Measurements from ENCODE around the gene CDYL2.
"Not testable (repeated sequence)": the region's sequence is repeated elsewhere in the genome, so short reads cannot be mapped to it uniquely, and the experiment has no call there.

CDYL2 gene

DNA sequence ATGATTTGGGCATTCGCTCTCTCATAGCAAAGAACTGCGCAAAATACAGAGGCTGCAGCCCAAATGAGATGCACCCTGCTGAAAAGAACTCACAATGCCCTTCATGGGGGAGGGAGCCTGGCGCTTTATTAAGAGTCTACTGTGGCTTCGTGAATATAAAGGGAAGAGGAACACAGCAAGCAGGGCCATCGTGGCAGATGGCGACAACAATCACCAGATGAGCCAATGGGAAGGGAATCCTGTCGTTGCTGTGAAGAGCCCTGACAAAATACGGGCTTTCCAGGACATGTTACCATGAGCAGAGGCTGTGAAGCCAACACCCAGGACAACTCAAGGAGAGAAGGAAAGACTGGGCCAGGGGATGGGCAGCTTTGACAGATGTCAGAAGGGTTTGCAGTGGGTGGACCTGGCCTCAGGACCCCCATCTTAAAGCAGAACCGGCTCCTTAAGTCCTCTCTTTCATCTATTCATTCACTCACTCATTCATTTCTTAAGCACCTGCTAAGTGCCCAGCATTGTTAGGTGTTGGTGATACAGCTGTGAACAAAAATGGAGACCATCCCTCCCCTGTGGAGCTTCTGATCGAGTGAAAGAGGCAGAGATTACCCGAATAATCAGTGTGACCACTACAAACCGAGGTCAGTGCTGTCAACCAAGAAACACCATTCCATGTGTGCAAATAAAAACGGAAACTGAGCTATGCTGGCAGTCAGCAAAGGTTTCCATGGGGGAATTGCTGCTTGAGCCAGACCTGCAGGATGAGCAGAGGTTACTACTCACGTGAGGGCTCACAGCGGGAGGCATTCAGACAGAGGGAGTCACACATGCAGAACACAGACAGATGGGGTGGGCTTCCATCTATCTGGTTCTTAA, 137.8 kb downstream of the CDYL2 start:
- no peak for DNase-seq

- no peak for DNase-seq
These were observed 139.0 kb downstream of the CDYL2 start for GRCh38 chr16:80665356-80665755.

DNA sequence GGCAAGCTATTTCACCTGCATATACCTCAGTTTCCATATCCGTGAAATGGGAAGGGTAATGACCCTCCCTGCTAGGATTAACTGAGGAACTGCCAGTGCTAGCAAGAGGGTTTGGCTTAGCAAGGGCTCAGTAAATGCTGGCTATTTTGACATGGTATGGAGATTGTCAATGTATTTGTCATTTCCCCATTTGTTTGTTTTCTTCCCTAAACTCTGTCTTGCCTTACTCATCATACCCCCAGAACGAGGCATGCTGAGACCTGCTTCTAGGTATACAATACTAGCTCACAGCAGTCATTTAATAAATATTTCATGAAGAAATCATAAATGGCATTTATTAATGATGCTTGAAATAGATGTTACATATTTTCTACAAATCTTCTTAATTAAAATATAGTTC, 139.6 kb downstream of the CDYL2 start:
- no peak for DNase-seq

DNA sequence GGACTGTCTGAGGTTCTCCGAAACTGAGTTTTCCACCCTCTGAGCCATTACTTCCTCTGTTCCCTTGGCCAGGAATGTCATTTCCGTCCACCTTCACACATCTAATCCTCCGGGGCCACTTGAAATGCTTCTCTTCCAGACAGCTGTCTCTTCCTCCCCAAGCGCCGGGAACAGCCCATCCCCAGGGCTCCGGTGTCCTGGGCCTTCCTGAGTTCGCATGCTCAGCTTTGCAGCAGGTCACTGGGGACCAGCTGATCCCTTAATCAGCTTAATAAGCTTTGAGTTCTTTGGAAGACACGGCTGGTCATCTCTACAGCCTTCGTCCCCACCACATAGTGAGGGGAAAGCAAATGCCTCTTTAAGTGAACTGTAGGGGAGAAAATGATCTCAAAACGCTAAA, 140.2 kb downstream of the CDYL2 start:
- no peak for DNase-seq

- DNase-seq, result no peak
These were observed 141.3 kb downstream of the CDYL2 start for GRCh38 chr16:80663078-80663477.

GRCh38 chr16:80659865-80660264, 144.5 kb downstream of the CDYL2 start:
- DNase-seq, result no peak

GRCh38 chr16:80656711-80657150, 147.7 kb downstream of the CDYL2 start:
- DNase-seq, result no peak

DNA sequence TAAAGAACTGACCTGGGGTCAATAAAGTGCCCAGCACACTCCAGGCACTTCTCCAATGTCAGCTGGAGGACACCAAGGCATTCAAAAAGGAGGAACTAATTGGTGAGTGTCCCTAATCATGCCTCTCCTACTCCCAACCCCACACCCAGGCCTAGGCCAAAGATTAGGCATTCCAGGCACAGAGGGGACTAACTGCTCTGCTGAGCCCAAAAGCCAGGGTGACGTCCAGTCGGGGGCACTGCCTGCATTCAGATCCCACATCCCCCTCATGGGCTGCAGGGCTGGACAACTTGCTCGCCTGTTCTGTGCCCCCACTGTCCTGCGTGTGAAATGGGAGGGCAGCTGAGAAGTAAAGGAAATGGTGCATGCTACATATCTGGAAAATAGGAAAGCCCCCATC, 148.2 kb downstream of the CDYL2 start:
- no peak for DNase-seq

GRCh38 chr16:80655751-80656150, 148.6 kb downstream of the CDYL2 start:
- DNase-seq, result no peak

GRCh38 chr16:80654094-80654862, 150.1 kb downstream of the CDYL2 start:
- DNase-seq, result no peak

DNA sequence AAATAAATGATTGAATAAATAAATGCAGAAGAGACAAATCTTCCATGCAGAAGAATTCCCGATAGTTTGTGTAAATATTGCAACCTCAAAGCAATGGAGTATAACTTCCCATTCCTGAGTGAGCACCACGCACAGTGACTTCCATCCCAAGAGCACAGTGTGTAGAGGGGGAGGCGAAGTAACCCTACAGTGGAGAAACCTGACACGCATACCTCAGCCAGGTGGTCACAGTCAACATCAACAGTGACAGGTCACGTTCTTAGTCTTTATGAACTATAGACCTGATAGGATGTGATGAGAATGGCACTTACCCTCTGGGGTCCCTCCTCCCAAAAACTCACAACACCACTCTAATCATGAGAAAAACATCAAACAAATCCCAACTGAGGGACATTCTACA, 152.0 kb downstream of the CDYL2 start:
- no peak for DNase-seq

- not testable (repeated sequence) for DNase-seq
These were observed 154.1 kb downstream of the CDYL2 start for GRCh38 chr16:80650281-80650680.

GRCh38 chr16:80640316-80640715, 164.1 kb downstream of the CDYL2 start:
- DNase-seq, result no peak

DNA sequence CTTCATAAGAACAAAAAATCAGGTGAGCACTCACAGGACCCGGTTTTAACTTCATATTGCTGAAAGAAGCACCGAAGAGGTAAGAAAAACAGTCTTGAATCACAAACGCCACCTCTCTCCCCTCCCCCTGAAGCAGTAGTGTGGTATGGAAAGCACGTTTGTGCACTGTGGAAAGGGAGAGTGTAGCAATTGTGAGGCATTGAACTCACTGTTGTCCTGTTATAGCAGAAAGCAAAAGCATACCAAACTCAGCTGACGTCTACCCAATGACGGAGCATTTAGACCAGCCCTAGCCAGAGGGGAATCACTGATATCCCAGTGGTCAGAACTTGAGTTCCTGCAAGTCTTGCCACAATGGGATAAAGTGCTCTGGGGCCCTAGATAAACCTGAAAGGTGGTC, 164.8 kb downstream of the CDYL2 start:
- DNase-seq, result no peak

- DNase-seq, result no peak
These were observed 166.8 kb downstream of the CDYL2 start for GRCh38 chr16:80637621-80638020.

DNA sequence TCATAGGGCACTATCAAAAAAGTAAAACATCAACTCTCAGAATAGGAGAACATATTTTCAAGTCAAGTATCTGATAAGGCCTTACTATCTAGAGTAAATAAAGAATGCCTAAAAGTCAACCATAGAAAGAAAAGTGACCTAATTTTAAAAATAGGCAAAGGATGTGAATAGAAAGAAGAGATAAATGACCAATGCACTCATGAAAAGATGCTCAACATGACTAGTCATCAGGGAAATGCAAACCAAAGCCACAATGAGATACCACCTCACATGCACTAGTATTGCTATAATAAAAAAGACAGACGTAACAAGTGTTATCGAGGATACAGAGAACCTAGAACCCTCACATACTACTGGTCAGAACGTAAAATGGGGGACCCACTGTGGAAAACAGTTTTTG, 172.8 kb downstream of the CDYL2 start:
- no peak for DNase-seq

DNA sequence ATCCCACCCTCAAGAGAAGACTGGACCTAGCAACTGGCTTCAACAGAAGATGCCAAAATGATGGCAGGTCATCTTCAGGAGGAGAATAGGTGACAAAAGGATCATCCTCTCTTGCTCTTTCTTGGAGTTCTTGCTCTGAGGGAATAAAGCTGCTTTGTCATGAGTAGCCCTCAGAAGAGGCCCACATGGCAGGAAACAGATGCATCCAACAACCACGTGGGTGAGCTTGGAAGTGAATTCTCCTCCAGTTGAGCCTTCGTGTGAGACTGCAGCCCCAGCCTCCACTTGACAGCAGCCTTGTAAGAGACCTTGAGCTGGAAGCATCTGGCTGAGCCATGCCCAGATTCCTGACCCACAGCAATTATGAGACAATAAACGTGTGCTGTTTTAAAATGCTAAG, 176.1 kb downstream of the CDYL2 start:
- DNase-seq, result no peak

DNA sequence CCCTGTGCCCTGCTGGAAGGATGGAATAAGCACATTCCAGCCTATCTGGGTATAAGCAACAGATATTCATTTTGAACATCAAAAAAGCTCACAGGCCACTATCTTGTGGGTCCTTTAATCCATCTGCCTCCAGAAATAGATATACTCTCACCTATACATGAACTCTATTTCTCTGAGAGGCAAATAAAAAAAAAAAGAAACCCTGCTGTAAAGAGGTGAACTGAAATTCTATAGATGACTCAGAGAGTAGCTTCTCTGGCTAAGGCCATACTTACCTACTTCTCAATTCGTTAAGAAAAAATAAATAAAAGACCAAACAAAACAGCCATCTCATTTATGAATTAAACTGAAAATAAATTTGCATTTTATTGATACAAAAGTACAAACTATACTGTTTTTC, 177.3 kb downstream of the CDYL2 start:
- no peak for DNase-seq

GRCh38 chr16:80623376-80623775, 181.0 kb downstream of the CDYL2 start:
- DNase-seq, result no peak

- DNase-seq, result no peak
These were observed 182.4 kb downstream of the CDYL2 start for GRCh38 chr16:80622007-80622406.

DNA sequence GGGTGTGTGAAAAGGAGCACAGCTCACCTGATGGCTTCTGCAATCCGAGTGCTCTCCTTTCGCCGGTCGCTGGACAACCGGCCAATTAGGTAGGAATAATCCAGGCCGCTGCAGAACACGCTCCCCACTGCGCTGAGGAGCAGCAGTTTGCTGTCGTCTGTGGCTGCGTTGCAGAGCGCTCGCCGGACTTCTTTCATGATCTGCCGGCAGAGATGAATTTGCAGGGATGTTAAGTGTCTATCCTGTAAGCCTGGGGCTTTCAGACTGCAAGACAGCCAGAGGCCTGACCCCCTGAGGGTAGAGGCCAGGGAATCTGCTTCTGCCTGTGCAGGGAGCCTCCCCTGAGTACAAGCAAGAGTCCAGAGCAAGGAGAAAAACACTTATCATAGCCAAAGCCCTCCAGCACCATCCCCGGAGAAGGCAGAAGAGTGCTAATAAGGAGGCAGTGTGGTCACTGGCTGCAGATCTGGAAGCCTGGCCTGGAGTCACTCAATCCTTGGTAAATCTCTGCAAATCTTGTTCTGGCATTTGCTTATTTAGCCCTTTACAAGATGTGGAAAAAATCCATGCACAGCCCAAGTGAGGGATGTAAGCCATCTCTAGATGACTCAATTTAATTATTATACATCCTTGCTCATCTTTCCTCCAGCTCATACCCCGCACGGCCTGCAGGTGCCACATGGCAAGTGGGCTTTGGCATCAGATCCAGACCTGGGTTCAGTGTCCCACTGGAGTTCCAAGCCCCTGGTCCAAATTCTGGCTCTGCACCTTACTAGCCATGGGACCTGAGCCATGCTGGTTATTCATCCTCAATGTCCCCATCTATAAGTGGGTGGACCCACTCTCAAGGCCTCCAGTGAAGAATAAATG, 183.4 kb downstream of the CDYL2 start:
- no peak for DNase-seq

- no peak for DNase-seq
These were observed 184.6 kb downstream of the CDYL2 start for GRCh38 chr16:80619824-80620223.

All from NCI-H446 (cell line).